Measurements from ENCODE around the gene NUDT19. TPM values are rescaled to one million over a fixed set of nuclear protein-coding genes. Genes with fewer than 3 reads are reported as not detected.

NUDT19 gene
- 10 to 100 TPM in 1 of 2 donors, 1 to 10 TPM in 1; 9.1 to 18.0 TPM for total RNA-seq

- no peaks in the 10 kb centered on the region for H3K9me3 ChIP-seq
- H3K4me3 ChIP-seq, result peak within 1 kb of the TSS; percentile 74 to 77
- H3K4me1 ChIP-seq, result peaks cover 0 to 54% of the 10 kb centered on the region in 2 donors
- no peaks in the 10 kb centered on the region for H3K36me3 ChIP-seq
- H3K27me3 ChIP-seq, result no peaks in the 10 kb centered on the region
- TF ChIP-seq CTCF (IDR thresholded peaks at IDR 0.05), result no peak
- peak; percentile 84 for DNase-seq (ENCODE audit: low spot score)
- peak within 1 kb of the TSS; percentile 79 to 90 for H3K27ac ChIP-seq
Measured at GRCh38 chr19:32691291-32691951, at the start of gene NUDT19. TSS of gene NUDT19 (plus strand) at chr19:32691821. CDS start at chr19:32691961, 140 bp downstream.

- no peak for DNase-seq (ENCODE audit: low spot score)
- no peak for TF ChIP-seq CTCF (IDR thresholded peaks at IDR 0.05)
Measured at GRCh38 chr19:32642771-32643170, 48.9 kb upstream of the NUDT19 start.

GRCh38 chr19:32646556-32646955, 45.1 kb upstream of the NUDT19 start:
- Histone ChIP-seq H3K27me3 (no peaks in the 10 kb centered on the region), H3K4me1 (peaks cover 0 to 15% of the 10 kb centered on the region in 2 donors), H3K9me3 (no peaks in the 10 kb centered on the region), H3K36me3 (peaks cover 60% of the 10 kb centered on the region), H3K27ac (no peak overlapping the region), H3K4me3 (no peak overlapping the region)
- TF ChIP-seq CTCF (IDR thresholded peaks at IDR 0.05), result no peak
- no peak for DNase-seq (ENCODE audit: low spot score)

More at GRCh38 chr19:32642771-32643170, 48.9 kb upstream of the NUDT19 start:
- H3K9me3 ChIP-seq, result no peaks in the 10 kb centered on the region
- H3K27me3 ChIP-seq, result no peaks in the 10 kb centered on the region
- peaks cover 83% of the 10 kb centered on the region for H3K36me3 ChIP-seq
- no peaks in the 10 kb centered on the region for H3K4me1 ChIP-seq
- no peak overlapping the region for H3K4me3 ChIP-seq
- H3K27ac ChIP-seq, result no peak overlapping the region

- H3K9me3 ChIP-seq, result no peaks in the 10 kb centered on the region
- no peak for DNase-seq (ENCODE audit: low spot score)
- peaks cover 0 to 23% of the 10 kb centered on the region in 2 donors for H3K4me1 ChIP-seq
- H3K27me3 ChIP-seq, result no peaks in the 10 kb centered on the region
- H3K27ac ChIP-seq, result no peak overlapping the region
- no peak overlapping the region for H3K4me3 ChIP-seq
- H3K36me3 ChIP-seq, result peaks cover 52% of the 10 kb centered on the region
- no peak for TF ChIP-seq CTCF (IDR thresholded peaks at IDR 0.05)
Measured at GRCh38 chr19:32647361-32647760, 44.3 kb upstream of the NUDT19 start.

- Histone ChIP-seq H3K9me3 (no peaks in the 10 kb centered on the region), H3K27me3 (no peaks in the 10 kb centered on the region), H3K27ac (peak overlapping the region; percentile 54 to 87), H3K36me3 (peaks cover 35% of the 10 kb centered on the region), H3K4me1 (peaks cover 0 to 37% of the 10 kb centered on the region in 2 donors), H3K4me3 (no peak overlapping the region)
- DNase-seq (ENCODE audit: low spot score), result no peak
- no peak for TF ChIP-seq CTCF (IDR thresholded peaks at IDR 0.05)
Measured at GRCh38 chr19:32649751-32650150, 41.9 kb upstream of the NUDT19 start.

- TF ChIP-seq CTCF (IDR thresholded peaks at IDR 0.05), result no peak
- Histone ChIP-seq H3K9me3 (no peaks in the 10 kb centered on the region), H3K4me1 (peaks cover 0 to 37% of the 10 kb centered on the region in 2 donors), H3K27ac (peak overlapping the region; percentile 66 to 87), H3K36me3 (peaks cover 43% of the 10 kb centered on the region), H3K4me3 (no peak overlapping the region), H3K27me3 (no peaks in the 10 kb centered on the region)
- no peak for DNase-seq (ENCODE audit: low spot score)
Measured at GRCh38 chr19:32650671-32651070, 41.0 kb upstream of the NUDT19 start.

Measured in right atrium auricular region (tissue), 2 donors.